Mesendoderm (in vitro differentiated cells): Measurements from ENCODE around the gene TLE1.

Experiments used
- DNase-seq: peaks from one replicate; pipeline ENCODE4 v3.0.0; 2013
- H2AK5ac ChIP-seq: 2 replicates; pipeline ENCODE4 v1.6.1; 2013; ENCODE audit warnings: low read length, inconsistent platforms
- H2BK120ac ChIP-seq: 2 replicates; pipeline ENCODE4 v1.6.1; 2013; ENCODE audit warnings: low read depth, mild to moderate bottlenecking, low read length, moderate library complexity, mixed read lengths
- H2BK15ac ChIP-seq: replicated peaks from 2 replicates; pipeline ENCODE4 v1.6.1; 2013; ENCODE audit warnings: low read depth, mild to moderate bottlenecking, moderate library complexity
- H2BK5ac ChIP-seq: 2 replicates; pipeline ENCODE4 v1.6.1; 2013; ENCODE audit warnings: low read length, inconsistent platforms
- H3K18ac ChIP-seq: 2 replicates; pipeline ENCODE4 v1.6.1; 2013; ENCODE audit warnings: mild to moderate bottlenecking, low read length, mixed read lengths
- H3K23ac ChIP-seq: one replicate; pipeline ENCODE4 v1.6.1; 2013; ENCODE audit warnings: low read length
- H3K27ac ChIP-seq: 2 replicates; pipeline ENCODE4 v1.5.1; 2013; ENCODE audit warnings: low read depth, mild to moderate bottlenecking, inconsistent platforms, low read length, moderate library complexity
- H3K27me3 ChIP-seq: 2 replicates; pipeline ENCODE4 v1.6.1; 2013; ENCODE audit warnings: low read length, control low read depth, mild to moderate bottlenecking, inconsistent platforms; ENCODE audit not compliant: insufficient read depth, poor library complexity
- H3K36me3 ChIP-seq: 2 replicates; pipeline ENCODE4 v1.6.1; 2013; ENCODE audit warnings: low read length, inconsistent platforms; ENCODE audit not compliant: control insufficient read depth, insufficient read depth
- H3K4ac ChIP-seq: one replicate; pipeline ENCODE4 v1.6.1; 2013; ENCODE audit warnings: low read depth, mild to moderate bottlenecking, low read length, moderate library complexity
- H3K4me1 ChIP-seq: 2 replicates; pipeline ENCODE4 v1.6.1; 2013; ENCODE audit warnings: low read depth, low read length, inconsistent platforms; ENCODE audit not compliant: control insufficient read depth
- H3K4me2 ChIP-seq: 2 replicates; pipeline ENCODE4 v1.6.1; 2013; ENCODE audit warnings: low read length
- H3K4me3 ChIP-seq: 2 replicates; pipeline ENCODE4 v1.5.1; 2013; ENCODE audit warnings: mild to moderate bottlenecking, low read length
- H3K56ac ChIP-seq: one replicate; pipeline ENCODE4 v1.6.1; 2013; ENCODE audit warnings: low read length
- H3K79me1 ChIP-seq: 2 replicates; pipeline ENCODE4 v1.6.1; 2013; ENCODE audit warnings: low read length, inconsistent platforms
- H3K79me2 ChIP-seq: 2 replicates; pipeline ENCODE4 v1.6.1; 2013; ENCODE audit warnings: mild to moderate bottlenecking, low read length; ENCODE audit not compliant: control insufficient read depth, insufficient read depth
- H3K9ac ChIP-seq: 2 replicates; pipeline ENCODE4 v1.6.1; 2013; ENCODE audit warnings: low read length, inconsistent platforms
- H4K5ac ChIP-seq: one replicate; pipeline ENCODE4 v1.6.1; 2013; ENCODE audit warnings: low read length
- H4K8ac ChIP-seq: one replicate; pipeline ENCODE4 v1.6.1; 2013; ENCODE audit warnings: low read depth, mild to moderate bottlenecking, control low read depth, low read length, moderate library complexity
- WGBS: extraction: QIAGEN DNeasy Blood & Tissue Kit; methylation state at CpG from one replicate; pipeline ENCODE4 v1.1.7; 2013; ENCODE audit warnings: low lambda C conversion rate, missing lambda C conversion rate; ENCODE audit not compliant: insufficient coverage; ENCODE audit errors: extremely low coverage; 5-methylcytosine and 5-hydroxymethylcytosine counted together

Gene TLE1

DNA sequence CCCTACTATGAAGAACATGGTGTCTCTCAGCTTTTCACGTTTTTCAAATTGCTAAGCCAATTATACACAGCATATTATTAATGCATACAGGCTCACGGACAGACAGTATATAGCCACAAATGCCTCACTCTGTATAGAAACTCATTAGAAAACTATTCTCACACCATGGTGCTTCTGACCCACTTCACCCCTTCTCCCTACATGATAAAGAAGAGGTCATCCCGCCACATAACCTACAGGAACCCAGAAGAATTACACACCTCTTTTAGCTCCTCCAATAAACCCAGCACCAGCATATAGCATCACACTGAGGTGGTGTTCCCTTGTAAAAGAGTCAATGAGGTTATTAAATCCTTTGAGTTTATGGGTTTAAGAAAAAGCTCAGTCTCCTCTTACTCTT lies 5.6 kb downstream of the TLE1 start:
- DNase-seq, result peak; percentile 40
- H2BK120ac ChIP-seq, result no peak overlapping the region
- H3K36me3 ChIP-seq, result no peaks in the 10 kb centered on the region
- WGBS, result no CpG with 5 or more reads among the region's 3 CpGs
- no peak overlapping the region for H4K5ac ChIP-seq
- no peak overlapping the region for H3K27ac ChIP-seq
- H3K27me3 ChIP-seq, result no peaks in the 10 kb centered on the region
- no peak overlapping the region for H2AK5ac ChIP-seq
- no peak overlapping the region for H3K4me2 ChIP-seq
- H2BK5ac ChIP-seq, result no peak overlapping the region
- no peak overlapping the region for H3K4ac ChIP-seq
- H3K23ac ChIP-seq, result no peak overlapping the region
- peaks cover 83% of the 10 kb centered on the region for H3K79me2 ChIP-seq
- no peak overlapping the region for H3K9ac ChIP-seq
- no peak overlapping the region for H3K4me3 ChIP-seq
- peaks cover 7% of the 10 kb centered on the region for H3K4me1 ChIP-seq
- H4K8ac ChIP-seq, result no peak overlapping the region
- no peak overlapping the region for H3K56ac ChIP-seq
- H3K18ac ChIP-seq, result no peak overlapping the region
- H3K79me1 ChIP-seq, result peaks cover 13% of the 10 kb centered on the region
- no peak overlapping the region for H2BK15ac ChIP-seq

DNA sequence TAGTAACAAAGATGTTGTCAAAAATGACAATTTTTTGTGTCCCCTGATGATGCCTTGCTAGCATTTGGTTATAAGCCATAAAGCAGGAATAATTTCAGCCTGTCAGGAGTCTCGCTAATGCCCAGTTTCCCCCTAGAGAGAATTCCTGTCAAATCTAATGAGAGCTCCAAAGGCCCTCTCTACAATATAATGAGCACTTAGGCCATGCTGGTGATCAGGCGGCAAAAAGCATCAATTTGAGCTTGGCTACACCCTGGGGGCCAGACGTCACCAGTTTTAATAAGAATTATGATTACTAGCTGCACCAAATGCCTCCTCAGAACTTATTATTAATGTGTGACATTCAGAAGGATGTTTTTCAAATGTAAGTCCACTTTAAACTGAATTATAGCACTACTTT lies 6.1 kb downstream of the TLE1 start:
- Histone ChIP-seq H3K27me3 (no peaks in the 10 kb centered on the region), H3K36me3 (no peaks in the 10 kb centered on the region), H3K4me3 (no peak overlapping the region), H3K56ac (no peak overlapping the region), H4K5ac (no peak overlapping the region), H2AK5ac (no peak overlapping the region), H2BK120ac (no peak overlapping the region), H2BK5ac (no peak overlapping the region), H2BK15ac (no peak overlapping the region), H3K4me1 (peaks cover 7% of the 10 kb centered on the region), H3K4ac (no peak overlapping the region), H3K27ac (no peak overlapping the region), H3K23ac (no peak overlapping the region), H3K4me2 (no peak overlapping the region), H3K18ac (no peak overlapping the region), H3K79me1 (peaks cover 13% of the 10 kb centered on the region), H4K8ac (no peak overlapping the region), H3K9ac (no peak overlapping the region), H3K79me2 (peaks cover 82% of the 10 kb centered on the region)
- WGBS, result no CpG with 5 or more reads among the region's 3 CpGs
- no peak for DNase-seq

DNA sequence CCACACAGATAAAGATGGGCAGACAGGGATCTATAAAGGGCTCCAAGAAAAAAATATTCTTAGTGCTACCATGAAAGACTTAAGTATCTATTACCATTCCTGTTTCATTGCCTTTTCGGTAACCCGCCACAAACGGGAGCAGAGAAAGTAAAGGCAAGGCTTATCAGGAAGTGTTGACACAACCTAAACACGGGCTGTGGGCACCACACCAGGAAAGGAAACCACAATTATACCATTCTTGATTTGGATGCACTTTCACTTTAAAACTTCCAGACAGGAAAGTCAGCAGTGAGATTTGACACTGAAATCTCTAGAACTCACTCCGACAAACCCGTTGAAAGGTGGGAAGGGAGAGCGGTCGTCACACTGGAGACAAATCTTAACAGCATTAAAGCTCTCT lies 6.5 kb downstream of the TLE1 start:
- Histone ChIP-seq H3K23ac (no peak overlapping the region), H3K9ac (no peak overlapping the region), H2BK15ac (no peak overlapping the region), H3K4me3 (no peak overlapping the region), H3K27ac (no peak overlapping the region), H3K4me2 (no peak overlapping the region), H3K18ac (no peak overlapping the region), H3K79me2 (peaks cover 79% of the 10 kb centered on the region), H3K79me1 (peaks cover 13% of the 10 kb centered on the region), H2BK5ac (no peak overlapping the region), H3K56ac (no peak overlapping the region), H3K4me1 (peaks cover 7% of the 10 kb centered on the region), H4K8ac (no peak overlapping the region), H3K27me3 (no peaks in the 10 kb centered on the region), H3K4ac (no peak overlapping the region), H2BK120ac (no peak overlapping the region), H3K36me3 (no peaks in the 10 kb centered on the region), H2AK5ac (no peak overlapping the region), H4K5ac (no peak overlapping the region)
- no CpG with 5 or more reads among the region's 8 CpGs for WGBS
- DNase-seq, result no peak

DNA sequence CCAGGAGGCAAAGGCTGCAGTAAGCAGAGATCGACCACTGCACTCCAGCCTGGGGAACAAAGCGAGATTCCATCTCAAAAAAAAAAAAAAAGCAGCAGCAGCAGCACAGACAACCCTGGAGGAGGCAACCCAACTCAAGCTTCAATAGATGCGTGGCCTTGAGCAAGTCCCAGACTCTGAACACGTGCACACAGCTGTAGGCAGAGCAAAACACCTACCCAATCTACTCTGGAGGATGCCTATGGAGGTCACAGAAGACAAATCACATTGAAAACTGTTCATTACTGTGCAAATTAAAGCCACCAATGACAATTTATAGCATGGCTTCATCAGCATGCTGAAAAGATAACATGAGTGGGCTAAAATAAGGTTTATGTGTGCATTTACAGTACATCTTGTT lies 7.2 kb downstream of the TLE1 start:
- Histone ChIP-seq H3K27me3 (no peaks in the 10 kb centered on the region), H3K23ac (no peak overlapping the region), H2BK5ac (no peak overlapping the region), H2BK120ac (no peak overlapping the region), H2AK5ac (no peak overlapping the region), H3K4me3 (no peak overlapping the region), H3K79me1 (peaks cover 13% of the 10 kb centered on the region), H3K27ac (no peak overlapping the region), H3K79me2 (peaks cover 78% of the 10 kb centered on the region), H4K8ac (no peak overlapping the region), H3K18ac (no peak overlapping the region), H3K4me1 (peaks cover 7% of the 10 kb centered on the region), H2BK15ac (no peak overlapping the region), H4K5ac (no peak overlapping the region), H3K9ac (no peak overlapping the region), H3K56ac (no peak overlapping the region), H3K4me2 (no peak overlapping the region), H3K36me3 (no peaks in the 10 kb centered on the region), H3K4ac (no peak overlapping the region)
- no CpG with 5 or more reads among the region's 4 CpGs for WGBS
- DNase-seq, result no peak

DNA sequence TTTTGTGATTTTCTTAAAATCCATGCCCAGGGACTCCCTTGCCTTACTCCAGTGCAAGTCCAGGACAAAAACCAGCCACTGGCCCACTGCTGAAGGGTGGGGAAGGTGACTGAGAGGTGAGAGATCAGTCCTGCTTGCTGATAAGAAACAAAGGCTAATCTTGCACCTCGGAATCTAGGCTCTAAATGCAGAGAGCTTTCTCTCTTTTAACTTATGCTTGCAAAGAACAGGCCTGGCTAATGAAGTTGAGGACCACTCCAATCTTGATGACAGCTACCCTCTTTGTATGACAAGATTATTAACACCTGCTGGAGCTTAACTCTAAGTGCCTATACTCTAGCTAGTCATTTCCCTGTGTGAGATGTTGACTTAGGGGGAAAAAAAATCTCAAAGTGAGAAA lies 8.8 kb downstream of the TLE1 start:
- Histone ChIP-seq H3K9ac (no peak overlapping the region), H3K56ac (no peak overlapping the region), H3K79me1 (peaks cover 16% of the 10 kb centered on the region), H3K23ac (no peak overlapping the region), H2AK5ac (no peak overlapping the region), H2BK5ac (no peak overlapping the region), H3K4me2 (no peak overlapping the region), H2BK15ac (no peak overlapping the region), H3K4ac (no peak overlapping the region), H3K4me3 (no peak overlapping the region), H3K79me2 (peaks cover 76% of the 10 kb centered on the region), H4K8ac (no peak overlapping the region), H4K5ac (no peak overlapping the region), H3K4me1 (peaks cover 5% of the 10 kb centered on the region), H3K27ac (no peak overlapping the region), H3K27me3 (no peaks in the 10 kb centered on the region), H2BK120ac (no peak overlapping the region), H3K36me3 (no peaks in the 10 kb centered on the region), H3K18ac (no peak overlapping the region)
- no CpG with 5 or more reads among the region's 1 CpG for WGBS
- peak; percentile 89 for DNase-seq

DNA sequence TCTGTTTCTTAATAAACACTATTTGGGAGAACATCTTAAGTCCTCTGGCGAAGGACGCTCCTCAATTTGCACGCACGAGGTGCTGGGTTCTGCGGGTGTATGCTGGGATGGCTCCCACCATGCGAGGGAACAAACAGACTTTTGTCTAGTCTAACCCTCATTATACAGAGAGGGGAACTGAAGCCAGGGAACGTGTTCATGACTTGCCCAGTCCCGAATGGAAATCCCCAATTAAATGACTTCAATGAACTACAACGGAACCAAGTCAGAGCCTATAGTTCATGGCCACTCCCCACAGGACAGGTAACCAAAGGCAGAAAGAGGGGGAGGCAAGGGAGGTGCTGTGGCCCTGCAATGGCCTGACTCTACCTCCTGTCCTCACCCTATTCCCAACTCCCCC lies 9.3 kb downstream of the TLE1 start:
- no peak overlapping the region for H4K5ac ChIP-seq
- no peaks in the 10 kb centered on the region for H3K36me3 ChIP-seq
- no CpG with 5 or more reads among the region's 9 CpGs for WGBS
- no peak overlapping the region for H2AK5ac ChIP-seq
- no peak overlapping the region for H2BK15ac ChIP-seq
- no peak overlapping the region for H3K4me3 ChIP-seq
- no peak overlapping the region for H3K27ac ChIP-seq
- no peak overlapping the region for H4K8ac ChIP-seq
- no peak overlapping the region for H2BK5ac ChIP-seq
- H3K4me2 ChIP-seq, result no peak overlapping the region
- H3K79me1 ChIP-seq, result peaks cover 15% of the 10 kb centered on the region
- H3K9ac ChIP-seq, result no peak overlapping the region
- DNase-seq, result no peak
- peaks cover 5% of the 10 kb centered on the region for H3K4me1 ChIP-seq
- H3K79me2 ChIP-seq, result peaks cover 73% of the 10 kb centered on the region
- no peak overlapping the region for H3K23ac ChIP-seq
- H2BK120ac ChIP-seq, result no peak overlapping the region
- no peak overlapping the region for H3K56ac ChIP-seq
- H3K27me3 ChIP-seq, result no peaks in the 10 kb centered on the region
- H3K18ac ChIP-seq, result no peak overlapping the region
- H3K4ac ChIP-seq, result no peak overlapping the region
